Coronary artery (tissue), 2 donors: Measurements from ENCODE around the gene VWA8.

Experiments used
- DNase-seq: peaks from one replicate; pipeline ENCODE4 v3.0.0-alpha.2; 2017; ENCODE audit warnings: low spot score
- H3K27ac ChIP-seq, 2 donors: fragments of 200-600 bp; sonication (generic); one replicate each; pipeline ENCODE4 v1.5.1; 2016 to 2019
- H3K4me3 ChIP-seq: fragments of 200-600 bp; sonication (generic); 2 replicates; pipeline ENCODE4 v1.5.1; 2016; ENCODE audit warnings: mild to moderate bottlenecking, moderate library complexity
- TF ChIP-seq, protein P1 (sequence below): fragments of 200-600 bp; sonication (generic); IDR thresholded peaks from one replicate; pipeline ENCODE4 v1.5.1; 2019; ENCODE audit warnings: antibody characterized with exemption

The VWA8 gene

GRCh38 chr13:41767801-41768200, 193.1 kb downstream of the VWA8 start:
- DNase-seq = no peak
- no peak overlapping the region for H3K4me3 ChIP-seq
- no peak overlapping the region for H3K27ac ChIP-seq
- TF ChIP-seq, protein P1, sequence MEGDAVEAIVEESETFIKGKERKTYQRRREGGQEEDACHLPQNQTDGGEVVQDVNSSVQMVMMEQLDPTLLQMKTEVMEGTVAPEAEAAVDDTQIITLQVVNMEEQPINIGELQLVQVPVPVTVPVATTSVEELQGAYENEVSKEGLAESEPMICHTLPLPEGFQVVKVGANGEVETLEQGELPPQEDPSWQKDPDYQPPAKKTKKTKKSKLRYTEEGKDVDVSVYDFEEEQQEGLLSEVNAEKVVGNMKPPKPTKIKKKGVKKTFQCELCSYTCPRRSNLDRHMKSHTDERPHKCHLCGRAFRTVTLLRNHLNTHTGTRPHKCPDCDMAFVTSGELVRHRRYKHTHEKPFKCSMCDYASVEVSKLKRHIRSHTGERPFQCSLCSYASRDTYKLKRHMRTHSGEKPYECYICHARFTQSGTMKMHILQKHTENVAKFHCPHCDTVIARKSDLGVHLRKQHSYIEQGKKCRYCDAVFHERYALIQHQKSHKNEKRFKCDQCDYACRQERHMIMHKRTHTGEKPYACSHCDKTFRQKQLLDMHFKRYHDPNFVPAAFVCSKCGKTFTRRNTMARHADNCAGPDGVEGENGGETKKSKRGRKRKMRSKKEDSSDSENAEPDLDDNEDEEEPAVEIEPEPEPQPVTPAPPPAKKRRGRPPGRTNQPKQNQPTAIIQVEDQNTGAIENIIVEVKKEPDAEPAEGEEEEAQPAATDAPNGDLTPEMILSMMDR = no peak

GRCh38 chr13:41766439-41766838, 194.5 kb downstream of the VWA8 start:
- TF ChIP-seq, protein P1 = no peak
- Histone ChIP-seq H3K4me3 (no peak overlapping the region), H3K27ac (no peak overlapping the region)
- no peak for DNase-seq

DNA sequence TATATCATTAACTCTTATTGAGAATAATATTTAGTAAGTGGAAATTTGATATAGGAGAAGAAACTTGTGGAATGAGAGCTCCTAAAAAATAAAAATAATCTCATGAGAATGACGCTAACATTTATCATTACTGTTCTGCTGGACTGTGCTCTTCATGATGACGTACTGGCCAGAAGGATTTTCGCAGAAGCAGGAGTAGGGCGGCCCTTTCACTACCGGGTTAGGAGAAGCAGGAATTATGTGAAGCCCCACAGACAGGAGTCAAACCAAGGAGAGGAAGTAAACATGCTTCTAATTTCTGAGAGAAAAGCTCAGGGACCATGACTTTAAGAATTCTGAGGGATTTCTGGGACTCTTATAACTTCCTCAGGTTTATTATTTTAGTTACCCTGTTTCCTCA, 195.1 kb downstream of the VWA8 start:
- DNase-seq = no peak
- Histone ChIP-seq H3K27ac (no peak overlapping the region), H3K4me3 (no peak overlapping the region)
- TF ChIP-seq, protein P1 = no peak

DNA sequence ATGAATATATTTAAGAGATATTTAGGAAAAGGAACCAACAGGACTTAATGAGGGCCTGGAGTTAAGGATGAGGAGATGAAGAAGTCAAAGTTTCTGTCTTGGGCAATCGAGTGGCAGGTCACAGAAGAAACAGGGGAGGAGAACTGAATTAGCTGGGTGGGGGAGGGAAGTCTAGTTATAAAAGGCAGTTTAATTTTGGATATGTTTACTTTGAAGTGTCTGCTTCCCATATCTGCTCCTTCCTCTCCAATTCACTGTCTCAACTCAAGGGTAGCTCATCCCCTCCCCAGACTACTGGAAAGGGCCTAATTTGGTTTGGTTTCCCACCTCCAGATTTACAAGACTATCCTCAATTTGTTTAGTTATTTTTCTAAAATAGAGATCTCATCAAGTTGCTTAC, 195.9 kb downstream of the VWA8 start:
- no peak for DNase-seq
- no peak overlapping the region for H3K27ac ChIP-seq
- H3K4me3 ChIP-seq = no peak overlapping the region
- TF ChIP-seq, protein P1 = no peak

- no peak for DNase-seq
- TF ChIP-seq, protein P1 = no peak
- Histone ChIP-seq H3K4me3 (no peak overlapping the region), H3K27ac (no peak overlapping the region)
These were observed 196.4 kb downstream of the VWA8 start for GRCh38 chr13:41764558-41764957.

GRCh38 chr13:41763782-41764181, 197.1 kb downstream of the VWA8 start:
- H3K27ac ChIP-seq = no peak overlapping the region
- TF ChIP-seq, protein P1 = no peak
- no peak overlapping the region for H3K4me3 ChIP-seq
- no peak for DNase-seq

- no peak for DNase-seq
- Histone ChIP-seq H3K4me3 (no peak overlapping the region), H3K27ac (no peak overlapping the region)
- TF ChIP-seq, protein P1 = no peak
These were observed 198.1 kb downstream of the VWA8 start for GRCh38 chr13:41762796-41763195.
